GM10266 (cell line): ENCODE results near the gene CLCNKB.
"Not testable (repeated sequence)": the region's sequence is repeated elsewhere in the genome, so short reads cannot be mapped to it uniquely, and the experiment has no call there.

Source experiments
- DNase-seq: peaks from one replicate; pipeline ENCODE4 v3.0.0; 2012; ENCODE audit errors: extremely low spot score
- CTCF ChIP-seq: IDR thresholded peaks from 2 replicates; pipeline ENCODE4 v1.5.1; 2012; ENCODE audit warnings: mild to moderate bottlenecking, low read depth; ENCODE audit not compliant: control insufficient read depth, insufficient read depth; ENCODE audit errors: missing control alignments

The CLCNKB gene

GRCh38 chr1:16043521-16043920, at the start of gene CLCNKB:
Gene CLCNKB (plus strand): TSS chr1:16043782. CDS start chr1:16044493, 711 bp downstream.
- DNase-seq = no peak
- no peak for TF ChIP-seq CTCF

GRCh38 chr1:15994081-15994480, 49.5 kb upstream of the CLCNKB start:
- no peak for TF ChIP-seq CTCF
- no peak for DNase-seq

- peak; percentile 68 for DNase-seq
- TF ChIP-seq CTCF = peak; percentile 91
Observed at GRCh38 chr1:15994590-15995351, 48.8 kb upstream of the CLCNKB start.

GRCh38 chr1:15997076-15997585, 46.5 kb upstream of the CLCNKB start:
- DNase-seq = no peak
- no peak for TF ChIP-seq CTCF

- no peak for TF ChIP-seq CTCF
- DNase-seq = no peak
Observed at GRCh38 chr1:15997637-15998280, 45.8 kb upstream of the CLCNKB start.

- no peak for TF ChIP-seq CTCF
- no peak for DNase-seq
Observed at GRCh38 chr1:15998929-15999328, 44.7 kb upstream of the CLCNKB start.

- not testable (repeated sequence) for DNase-seq
Observed at GRCh38 chr1:16001274-16001673, 42.3 kb upstream of the CLCNKB start.

- no peak for DNase-seq
- TF ChIP-seq CTCF = no peak
Observed at GRCh38 chr1:16005597-16005996, 38.0 kb upstream of the CLCNKB start.
